OCI-LY3 (cell line): Measurements from ENCODE around the gene NPHP4.

ENCODE experiments used
- CTCF ChIP-seq: fragments of 200-600, 300-600 bp; sonication (generic); IDR thresholded peaks from 2 replicates; pipeline ENCODE4 v1.5.1; 2014; ENCODE audit warnings: antibody characterized with exemption, low read length, low read depth
- EZH2phosphoT487 ChIP-seq: fragments of 200-600 bp; shearing (Covaris generic); IDR thresholded peaks from 2 replicates; pipeline ENCODE4 v1.6.1; 2018; ENCODE audit warnings: antibody characterized with exemption, mixed run types, low read depth

- TF ChIP-seq CTCF: no peak
- TF ChIP-seq EZH2phosphoT487: no peak
Measured at GRCh38 chr1:5845376-5845775, 146.8 kb downstream of the NPHP4 start.
